ENCODE results near the gene NOC4L. TPM values are rescaled to one million over a fixed set of nuclear protein-coding genes. Genes with fewer than 3 reads are reported as not detected.
A peak's percentile ranks its signal among the peaks of the same experiment; 100 is the strongest.

The NOC4L gene
- total and polyA plus RNA-seq, 2 experiments from 2014 or later: 42.4 to 54.7 TPM

DNA sequence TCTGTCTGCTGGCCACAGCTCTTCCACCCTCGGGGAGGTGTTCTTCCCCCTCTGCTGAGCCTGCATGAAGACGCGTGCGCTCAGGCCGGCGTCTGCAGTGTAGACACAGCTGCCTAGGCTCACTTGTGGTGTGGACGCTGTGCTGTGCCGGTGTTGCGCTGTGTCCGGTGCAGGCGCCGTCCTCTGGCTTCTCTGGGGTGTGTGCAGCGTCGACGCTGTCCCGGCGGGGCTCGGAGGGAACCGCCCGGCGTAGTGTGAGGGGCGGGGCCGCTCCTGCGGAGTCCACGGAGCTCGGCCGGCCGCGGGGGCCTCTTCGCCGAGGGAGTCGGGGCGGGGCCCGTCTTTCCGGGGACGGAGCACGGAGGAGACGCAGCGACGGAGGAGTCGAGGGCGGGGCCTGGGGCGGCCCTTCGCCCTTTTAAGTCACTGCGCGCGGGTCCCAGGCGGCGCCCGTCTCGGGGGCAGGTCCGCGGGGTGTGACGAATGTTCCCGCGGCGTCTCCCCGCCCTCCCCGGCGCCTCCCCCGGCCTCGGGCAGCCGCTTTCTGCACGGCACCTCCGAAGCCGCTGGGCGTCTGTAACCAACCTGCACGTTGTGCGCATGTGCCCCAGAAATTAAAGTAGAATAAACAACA, 45.2 kb downstream of the NOC4L start:
- TF ChIP-seq POLR2AphosphoS5 (IDR thresholded peaks at IDR 0.05; ENCODE audit: low read depth) (no peak), EZH2 (IDR thresholded peaks at IDR 0.05; ENCODE audit: low read depth, unreplicated experiment) (no peak), JUNB (IDR thresholded peaks at IDR 0.05; ENCODE audit: unreplicated experiment) (no peak), CREB1 (CRISPR knock-in tag; IDR thresholded peaks at IDR 0.05; ENCODE audit: low read depth) (0 out of 2 replicates have a peak, but pooled peaks have one; percentile 16)
- peak overlapping the region; percentile 82 for H3K4me3 Mint-ChIP-seq
- no peak overlapping the region for H3K27ac Mint-ChIP-seq
- Histone ChIP-seq H3K79me2 (replicated peaks; ENCODE audit: insufficient read depth) (no peaks in the 10 kb centered on the region), H2AFZ (peak overlapping the region; percentile 97), H3K36me3 (ENCODE audit: insufficient read depth) (no peaks in the 10 kb centered on the region), H4K20me1 (replicated peaks; ENCODE audit: insufficient read depth) (no peaks in the 10 kb centered on the region), H3K27me3 (ENCODE audit: insufficient read depth) (peaks cover 44% of the 10 kb centered on the region), H3K27ac (ENCODE audit: low read depth) (no peak overlapping the region), H3K9me2 (ENCODE audit: insufficient read depth) (no peaks in the 10 kb centered on the region), H3K4me1 (ENCODE audit: insufficient read depth) (peaks cover 4% of the 10 kb centered on the region; the same call in 1 of the 2 replicates), H3F3A (replicated peaks; ENCODE audit: low read depth) (0 out of 2 replicates have a peak, but pooled peaks cover 2% of the 10 kb centered on the region), H3K4me2 (peak overlapping the region; percentile 75), H3K4me3 (peak overlapping the region; percentile 69)
- DNase-seq (ENCODE audit: low spot score) (peak; percentile 73), ATAC-seq (peak; percentile 72)
- peaks cover 10% of the 10 kb centered on the region for H3K36me3 Mint-ChIP-seq (ENCODE audit: low read depth)
- H3K9me3 Mint-ChIP-seq: peaks cover 21% of the 10 kb centered on the region
- peaks cover 72% of the 10 kb centered on the region for H3K27me3 Mint-ChIP-seq (ENCODE audit: insufficient read depth, low read depth, poor library complexity)
- peaks cover 10% of the 10 kb centered on the region for H3K4me1 Mint-ChIP-seq

DNA sequence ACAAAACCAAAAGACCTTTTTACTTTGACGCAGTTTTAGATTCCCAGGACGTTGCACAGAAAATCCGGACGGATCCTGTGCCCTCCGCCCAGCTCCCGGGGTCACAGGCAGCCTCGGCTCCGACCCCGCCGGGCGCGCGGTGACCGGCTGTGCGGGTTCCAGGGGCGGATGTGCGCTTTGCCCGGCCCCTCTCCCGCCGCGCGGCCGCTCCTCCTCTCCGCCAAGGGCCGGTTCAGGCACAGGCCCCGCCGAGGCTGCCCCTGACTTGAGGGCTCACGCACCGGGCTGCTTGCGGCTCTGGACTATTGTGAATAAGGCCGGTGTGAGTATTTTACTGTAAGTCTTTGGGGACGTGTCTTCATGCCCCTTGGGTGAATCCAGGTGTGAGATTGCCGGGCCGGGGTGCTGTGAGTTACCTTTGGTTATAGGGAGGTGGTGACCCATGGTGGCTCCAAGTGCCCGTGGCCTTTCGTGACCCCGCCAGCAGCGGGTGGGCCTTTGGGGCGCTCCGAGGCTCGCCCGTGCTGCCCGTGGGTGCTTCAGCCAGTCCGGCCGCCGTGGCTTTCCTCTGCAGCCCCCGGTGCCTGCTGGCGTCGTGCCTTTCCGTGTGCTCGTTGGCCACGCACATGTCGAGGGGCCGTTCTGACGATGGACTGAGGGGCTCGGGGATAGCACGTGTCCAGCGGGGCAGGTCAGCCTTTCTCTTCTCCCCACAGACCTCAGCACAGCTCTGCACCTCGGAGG, 45.9 kb downstream of the NOC4L start:
- Histone ChIP-seq H3K4me3 (peak overlapping the region; percentile 69), H3K27ac (ENCODE audit: low read depth) (no peak overlapping the region), H3K4me1 (ENCODE audit: insufficient read depth) (peaks cover 4% of the 10 kb centered on the region; the same call in 1 of the 2 replicates), H3K4me2 (peak overlapping the region; percentile 75), H3K36me3 (ENCODE audit: insufficient read depth) (no peaks in the 10 kb centered on the region), H3F3A (replicated peaks; ENCODE audit: low read depth) (0 out of 2 replicates have a peak, but pooled peaks cover 2% of the 10 kb centered on the region), H3K79me2 (replicated peaks; ENCODE audit: insufficient read depth) (no peaks in the 10 kb centered on the region), H4K20me1 (replicated peaks; ENCODE audit: insufficient read depth) (no peaks in the 10 kb centered on the region), H3K27me3 (ENCODE audit: insufficient read depth) (peaks cover 40% of the 10 kb centered on the region), H2AFZ (peak overlapping the region; percentile 97), H3K9me2 (ENCODE audit: insufficient read depth) (no peaks in the 10 kb centered on the region)
- Mint-ChIP-seq H3K27me3 (ENCODE audit: insufficient read depth, low read depth, poor library complexity) (peaks cover 72% of the 10 kb centered on the region), H3K4me3 (peak overlapping the region; percentile 82), H3K9me3 (peaks cover 21% of the 10 kb centered on the region), H3K4me1 (peaks cover 10% of the 10 kb centered on the region), H3K27ac (no peak overlapping the region), H3K36me3 (ENCODE audit: low read depth) (peaks cover 10% of the 10 kb centered on the region)
- ATAC-seq: peak; percentile 66
- peak; percentile 78 for DNase-seq (ENCODE audit: low spot score)
- TF ChIP-seq JUNB (IDR thresholded peaks at IDR 0.05; ENCODE audit: unreplicated experiment): no peak
- peak; percentile 52 for TF ChIP-seq EZH2 (IDR thresholded peaks at IDR 0.05; ENCODE audit: low read depth, unreplicated experiment)

DNA sequence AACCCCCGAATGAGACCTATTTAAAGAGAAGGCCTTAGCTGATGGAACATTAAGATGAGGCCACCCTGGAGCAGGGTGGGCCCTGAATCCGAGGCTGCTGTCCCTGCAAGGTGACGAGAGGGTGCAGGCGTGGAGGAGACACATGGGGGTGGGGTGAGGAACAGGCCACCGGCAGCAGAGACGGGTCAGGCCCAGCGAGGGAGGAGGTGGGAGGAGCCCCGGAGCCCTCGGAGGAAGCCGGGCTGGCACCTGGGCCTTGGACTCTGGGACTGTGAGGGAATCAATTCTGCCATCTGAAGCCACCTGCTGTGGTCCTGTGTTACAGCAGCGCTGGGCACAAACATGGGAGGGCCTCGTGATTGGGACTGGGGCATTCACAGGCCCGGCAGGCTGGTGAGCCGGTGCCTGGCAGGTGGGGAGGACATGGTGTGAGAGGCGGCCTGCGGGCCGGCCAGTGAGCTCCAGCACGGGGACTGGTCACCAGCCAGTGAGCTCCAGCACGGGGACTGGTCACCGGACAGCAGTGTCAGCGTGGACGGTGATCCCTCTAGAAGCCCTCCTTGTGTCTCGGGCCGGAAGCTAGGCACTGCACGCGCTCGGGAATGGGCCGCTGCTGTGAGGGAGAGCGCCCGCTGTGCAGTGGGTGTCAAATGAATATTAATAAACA, 46.7 kb downstream of the NOC4L start:
- Histone ChIP-seq H3K27me3 (ENCODE audit: insufficient read depth) (peaks cover 33% of the 10 kb centered on the region), H3K4me3 (no peak overlapping the region)
- TF ChIP-seq ZNF114 (CRISPR knock-in tag; IDR thresholded peaks at IDR 0.05) (no peak), EZH2 (IDR thresholded peaks at IDR 0.05; ENCODE audit: low read depth, unreplicated experiment) (no peak), CREB1 (CRISPR knock-in tag; IDR thresholded peaks at IDR 0.05; ENCODE audit: low read depth) (no peak), ZNF331 (CRISPR knock-in tag; IDR thresholded peaks at IDR 0.05; ENCODE audit: low read depth) (no peak), POLR2AphosphoS5 (IDR thresholded peaks at IDR 0.05; ENCODE audit: low read depth) (no peak)
- TF ChIP-seq, protein P1, sequence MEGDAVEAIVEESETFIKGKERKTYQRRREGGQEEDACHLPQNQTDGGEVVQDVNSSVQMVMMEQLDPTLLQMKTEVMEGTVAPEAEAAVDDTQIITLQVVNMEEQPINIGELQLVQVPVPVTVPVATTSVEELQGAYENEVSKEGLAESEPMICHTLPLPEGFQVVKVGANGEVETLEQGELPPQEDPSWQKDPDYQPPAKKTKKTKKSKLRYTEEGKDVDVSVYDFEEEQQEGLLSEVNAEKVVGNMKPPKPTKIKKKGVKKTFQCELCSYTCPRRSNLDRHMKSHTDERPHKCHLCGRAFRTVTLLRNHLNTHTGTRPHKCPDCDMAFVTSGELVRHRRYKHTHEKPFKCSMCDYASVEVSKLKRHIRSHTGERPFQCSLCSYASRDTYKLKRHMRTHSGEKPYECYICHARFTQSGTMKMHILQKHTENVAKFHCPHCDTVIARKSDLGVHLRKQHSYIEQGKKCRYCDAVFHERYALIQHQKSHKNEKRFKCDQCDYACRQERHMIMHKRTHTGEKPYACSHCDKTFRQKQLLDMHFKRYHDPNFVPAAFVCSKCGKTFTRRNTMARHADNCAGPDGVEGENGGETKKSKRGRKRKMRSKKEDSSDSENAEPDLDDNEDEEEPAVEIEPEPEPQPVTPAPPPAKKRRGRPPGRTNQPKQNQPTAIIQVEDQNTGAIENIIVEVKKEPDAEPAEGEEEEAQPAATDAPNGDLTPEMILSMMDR (conservative IDR thresholded peaks at IDR 0.05; ENCODE audit: low read depth in 2 of 2): no peak
- TF ChIP-seq, protein P2, sequence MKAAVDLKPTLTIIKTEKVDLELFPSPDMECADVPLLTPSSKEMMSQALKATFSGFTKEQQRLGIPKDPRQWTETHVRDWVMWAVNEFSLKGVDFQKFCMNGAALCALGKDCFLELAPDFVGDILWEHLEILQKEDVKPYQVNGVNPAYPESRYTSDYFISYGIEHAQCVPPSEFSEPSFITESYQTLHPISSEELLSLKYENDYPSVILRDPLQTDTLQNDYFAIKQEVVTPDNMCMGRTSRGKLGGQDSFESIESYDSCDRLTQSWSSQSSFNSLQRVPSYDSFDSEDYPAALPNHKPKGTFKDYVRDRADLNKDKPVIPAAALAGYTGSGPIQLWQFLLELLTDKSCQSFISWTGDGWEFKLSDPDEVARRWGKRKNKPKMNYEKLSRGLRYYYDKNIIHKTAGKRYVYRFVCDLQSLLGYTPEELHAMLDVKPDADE (IDR thresholded peaks at IDR 0.05): no peak
- TF ChIP-seq, protein P3, sequence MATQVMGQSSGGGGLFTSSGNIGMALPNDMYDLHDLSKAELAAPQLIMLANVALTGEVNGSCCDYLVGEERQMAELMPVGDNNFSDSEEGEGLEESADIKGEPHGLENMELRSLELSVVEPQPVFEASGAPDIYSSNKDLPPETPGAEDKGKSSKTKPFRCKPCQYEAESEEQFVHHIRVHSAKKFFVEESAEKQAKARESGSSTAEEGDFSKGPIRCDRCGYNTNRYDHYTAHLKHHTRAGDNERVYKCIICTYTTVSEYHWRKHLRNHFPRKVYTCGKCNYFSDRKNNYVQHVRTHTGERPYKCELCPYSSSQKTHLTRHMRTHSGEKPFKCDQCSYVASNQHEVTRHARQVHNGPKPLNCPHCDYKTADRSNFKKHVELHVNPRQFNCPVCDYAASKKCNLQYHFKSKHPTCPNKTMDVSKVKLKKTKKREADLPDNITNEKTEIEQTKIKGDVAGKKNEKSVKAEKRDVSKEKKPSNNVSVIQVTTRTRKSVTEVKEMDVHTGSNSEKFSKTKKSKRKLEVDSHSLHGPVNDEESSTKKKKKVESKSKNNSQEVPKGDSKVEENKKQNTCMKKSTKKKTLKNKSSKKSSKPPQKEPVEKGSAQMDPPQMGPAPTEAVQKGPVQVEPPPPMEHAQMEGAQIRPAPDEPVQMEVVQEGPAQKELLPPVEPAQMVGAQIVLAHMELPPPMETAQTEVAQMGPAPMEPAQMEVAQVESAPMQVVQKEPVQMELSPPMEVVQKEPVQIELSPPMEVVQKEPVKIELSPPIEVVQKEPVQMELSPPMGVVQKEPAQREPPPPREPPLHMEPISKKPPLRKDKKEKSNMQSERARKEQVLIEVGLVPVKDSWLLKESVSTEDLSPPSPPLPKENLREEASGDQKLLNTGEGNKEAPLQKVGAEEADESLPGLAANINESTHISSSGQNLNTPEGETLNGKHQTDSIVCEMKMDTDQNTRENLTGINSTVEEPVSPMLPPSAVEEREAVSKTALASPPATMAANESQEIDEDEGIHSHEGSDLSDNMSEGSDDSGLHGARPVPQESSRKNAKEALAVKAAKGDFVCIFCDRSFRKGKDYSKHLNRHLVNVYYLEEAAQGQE (IDR thresholded peaks at IDR 0.05; ENCODE audit: unreplicated experiment): no peak

More for the DNA sequence above, 46.7 kb downstream of the NOC4L start:
- H3K9me3 Mint-ChIP-seq: peaks cover 17% of the 10 kb centered on the region
- DNase-seq (ENCODE audit: low spot score) (no peak), ATAC-seq (no peak)
- Histone ChIP-seq H3K27ac (ENCODE audit: low read depth) (no peak overlapping the region), H2AFZ (no peak overlapping the region), H3K9me2 (ENCODE audit: insufficient read depth) (no peaks in the 10 kb centered on the region), H3K36me3 (ENCODE audit: insufficient read depth) (no peaks in the 10 kb centered on the region), H3K79me2 (replicated peaks; ENCODE audit: insufficient read depth) (no peaks in the 10 kb centered on the region), H4K20me1 (replicated peaks; ENCODE audit: insufficient read depth) (no peaks in the 10 kb centered on the region), H3F3A (replicated peaks; ENCODE audit: low read depth) (no peaks in the 10 kb centered on the region), H3K4me2 (no peak overlapping the region), H3K4me1 (ENCODE audit: insufficient read depth) (0 out of 2 replicates have a peak, but pooled peaks cover under 1% of the 10 kb centered on the region)
- peak overlapping the region; percentile 82; the same call in 2 of the 3 replicates for H3K4me3 Mint-ChIP-seq
- H3K27me3 Mint-ChIP-seq (ENCODE audit: insufficient read depth, low read depth, poor library complexity): peaks cover 64% of the 10 kb centered on the region
- no peak overlapping the region for H3K27ac Mint-ChIP-seq
- H3K4me1 Mint-ChIP-seq: peaks cover 6% of the 10 kb centered on the region
- peaks cover 6% of the 10 kb centered on the region for H3K36me3 Mint-ChIP-seq (ENCODE audit: low read depth)

All from GM23338 (cell line).